DOHH2 (cell line): Measurements from ENCODE around the gene NETO2.
"Not testable (repeated sequence)": the region's sequence is repeated elsewhere in the genome, so short reads cannot be mapped to it uniquely, and the experiment has no call there.

Source experiments
- H3F3A ChIP-seq: fragments of 200-600 bp; sonication (generic), shearing (Covaris generic); 2 replicates; pipeline ENCODE4 v1.6.0; 2016; ENCODE audit warnings: antibody characterized with exemption, mild to moderate bottlenecking; ENCODE audit not compliant: control insufficient read depth, insufficient read depth
- H3K27ac ChIP-seq: fragments of 200-600 bp; sonication (generic); 2 replicates; pipeline ENCODE4 v1.5.1; 2014; ENCODE audit warnings: low read depth, mild to moderate bottlenecking, low read length, moderate library complexity
- H3K27me3 ChIP-seq: fragments of 200-600 bp; sonication (generic); 2 replicates; pipeline ENCODE4 v1.6.1; 2014; ENCODE audit warnings: mild to moderate bottlenecking, low read length, mixed read lengths; ENCODE audit not compliant: control insufficient read depth
- H3K36me3 ChIP-seq: fragments of 200-600 bp; sonication (generic); 2 replicates; pipeline ENCODE4 v1.6.1; 2014; ENCODE audit warnings: mild to moderate bottlenecking, low read length, moderate library complexity, mixed read lengths; ENCODE audit not compliant: control insufficient read depth
- H3K4me1 ChIP-seq: fragments of 200-600 bp; sonication (generic); 2 replicates; pipeline ENCODE4 v1.6.1; 2014; ENCODE audit warnings: mild to moderate bottlenecking, low read length, mixed read lengths; ENCODE audit not compliant: control insufficient read depth
- H3K4me2 ChIP-seq: fragments of 200-600 bp; sonication (generic); 2 replicates; pipeline ENCODE4 v1.6.0; 2014; ENCODE audit warnings: mild to moderate bottlenecking, low read length, moderate library complexity
- H3K4me3 ChIP-seq: fragments of 200-600 bp; sonication (generic); 2 replicates; pipeline ENCODE4 v1.5.1; 2014; ENCODE audit warnings: mild to moderate bottlenecking, low read length, mixed read lengths
- H3K79me2 ChIP-seq: fragments of 200-600 bp; sonication (generic); 2 replicates; pipeline ENCODE4 v1.6.1; 2014; ENCODE audit warnings: mild to moderate bottlenecking, low read length, mixed read lengths; ENCODE audit not compliant: control insufficient read depth
- H3K9me2 ChIP-seq: fragments of 200-600 bp; sonication (generic); replicated peaks from 2 replicates; pipeline ENCODE4 v1.6.1; 2014; ENCODE audit warnings: mild to moderate bottlenecking, low read length, mixed read lengths; ENCODE audit not compliant: control insufficient read depth
- H3K9me3 ChIP-seq: fragments of 200-600 bp; sonication (generic); 2 replicates; pipeline ENCODE4 v1.6.1; 2014; ENCODE audit warnings: antibody characterized with exemption, low read length, mixed read lengths; ENCODE audit not compliant: control insufficient read depth, insufficient read depth
- H4K20me1 ChIP-seq: fragments of 200-600 bp; sonication (generic); 2 replicates; pipeline ENCODE4 v1.6.0; 2014; ENCODE audit warnings: low read depth, mild to moderate bottlenecking, antibody characterized with exemption, low read length, moderate library complexity; ENCODE audit not compliant: control insufficient read depth, insufficient read depth
- CTCF ChIP-seq: fragments of 200-600 bp; sonication (generic); IDR thresholded peaks from one replicate; pipeline ENCODE4 v1.5.1; 2014; ENCODE audit warnings: antibody characterized with exemption, mild to moderate bottlenecking, low read depth, low read length; ENCODE audit not compliant: poor library complexity, severe bottlenecking
- EZH2phosphoT487 ChIP-seq: fragments of 200-600 bp; sonication (generic); IDR thresholded peaks from 2 replicates; pipeline ENCODE4 v1.6.1; 2017; ENCODE audit warnings: borderline replicate concordance, mild to moderate bottlenecking, antibody characterized with exemption, low read length, moderate library complexity, mixed read lengths

NETO2 gene

DNA sequence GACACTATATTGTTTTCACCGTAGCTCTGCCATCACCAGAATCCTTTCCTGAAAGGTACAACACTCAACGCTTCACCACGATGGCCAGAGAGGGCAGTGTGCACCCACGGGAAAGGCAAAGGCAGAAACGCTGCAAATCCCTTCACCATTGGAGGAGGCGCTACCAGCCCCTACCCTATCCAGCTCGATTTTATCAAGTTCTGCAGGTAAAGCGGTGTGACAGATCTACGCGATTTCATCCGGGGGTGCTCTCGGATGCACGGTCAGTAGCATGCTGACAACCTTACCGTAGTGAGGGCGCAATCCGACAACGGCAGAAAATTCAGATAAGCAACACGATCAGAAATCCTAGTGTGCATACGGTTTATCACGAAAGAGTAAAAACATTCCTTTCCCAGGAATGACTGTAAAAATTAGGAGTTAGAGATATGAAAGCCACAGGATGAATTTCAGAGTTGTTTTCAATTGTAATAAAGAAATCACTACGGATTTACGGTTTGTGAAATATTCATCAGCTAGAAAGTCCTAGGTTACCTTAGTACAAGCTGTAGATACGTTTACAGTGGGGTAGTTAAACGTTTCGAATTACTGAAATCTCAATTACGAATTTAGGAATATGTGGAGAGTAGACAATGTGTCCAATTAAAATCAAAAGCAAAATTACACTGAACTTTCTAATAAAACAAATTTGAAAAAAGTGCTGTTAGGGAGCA, 1.8 kb downstream of the NETO2 start:
- Histone ChIP-seq H3K79me2 (peaks cover 62% of the 10 kb centered on the region), H4K20me1 (0 out of 2 replicates have a peak, but pooled peaks cover 2% of the 10 kb centered on the region), H3K4me1 (peaks cover 19% of the 10 kb centered on the region), H3F3A (peaks cover 6% of the 10 kb centered on the region; the same call in 1 of the 2 replicates), H3K27me3 (peaks cover 11% of the 10 kb centered on the region), H3K4me2 (peak overlapping the region; percentile 78), H3K9me3 (no peaks in the 10 kb centered on the region), H3K4me3 (peak overlapping the region; percentile 72), H3K36me3 (no peaks in the 10 kb centered on the region), H3K27ac (no peak overlapping the region; the same call in 1 of the 2 replicates), H3K9me2 (no peaks in the 10 kb centered on the region)
- TF ChIP-seq EZH2phosphoT487 (no peak), CTCF (peak; percentile 97)

DNA sequence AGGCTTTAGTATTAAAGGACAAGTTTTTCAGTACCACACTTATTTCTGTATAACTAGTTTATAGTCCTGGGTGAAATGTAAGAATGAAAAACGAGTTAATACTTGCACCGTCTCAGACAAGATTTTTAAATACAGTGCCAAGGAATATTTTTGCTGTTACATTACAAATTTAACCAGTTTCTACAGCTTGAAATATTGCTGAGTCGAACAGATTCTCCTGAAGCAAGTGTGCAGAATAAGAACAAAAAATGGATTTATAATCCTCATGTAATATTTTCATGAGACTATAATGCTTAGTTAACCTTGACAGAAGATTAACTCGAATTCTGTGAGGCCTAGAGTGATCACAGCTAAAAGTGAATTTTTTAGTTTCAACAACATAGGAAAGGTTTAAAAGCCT, 3.1 kb downstream of the NETO2 start:
- TF ChIP-seq EZH2phosphoT487 (no peak), CTCF (no peak)
- H4K20me1 ChIP-seq: 0 out of 2 replicates have a peak, but pooled peaks cover 2% of the 10 kb centered on the region
- H3K4me1 ChIP-seq: peaks cover 19% of the 10 kb centered on the region
- H3K27ac ChIP-seq: no peak overlapping the region
- peaks cover 6% of the 10 kb centered on the region; the same call in 1 of the 2 replicates for H3F3A ChIP-seq
- H3K27me3 ChIP-seq: peaks cover 11% of the 10 kb centered on the region
- no peak overlapping the region for H3K4me3 ChIP-seq
- no peaks in the 10 kb centered on the region for H3K9me2 ChIP-seq
- H3K36me3 ChIP-seq: no peaks in the 10 kb centered on the region
- H3K9me3 ChIP-seq: no peaks in the 10 kb centered on the region
- no peak overlapping the region for H3K4me2 ChIP-seq
- H3K79me2 ChIP-seq: peaks cover 74% of the 10 kb centered on the region

- Histone ChIP-seq H3F3A (peaks cover 6% of the 10 kb centered on the region; the same call in 1 of the 2 replicates), H3K27ac (no peak overlapping the region), H3K4me3 (no peak overlapping the region), H3K36me3 (no peaks in the 10 kb centered on the region), H3K27me3 (peaks cover 6% of the 10 kb centered on the region), H3K4me1 (peaks cover 19% of the 10 kb centered on the region), H4K20me1 (peaks cover 2% of the 10 kb centered on the region; the same call in 1 of the 2 replicates), H3K79me2 (peaks cover 84% of the 10 kb centered on the region), H3K9me2 (no peaks in the 10 kb centered on the region), H3K9me3 (no peaks in the 10 kb centered on the region), H3K4me2 (no peak overlapping the region)
- TF ChIP-seq EZH2phosphoT487: no peak
- no peak for TF ChIP-seq CTCF
Measured at GRCh38 chr16:47139561-47140185, 4.1 kb downstream of the NETO2 start.

- not testable (repeated sequence) for H3K27ac ChIP-seq, H3K9me3 ChIP-seq, H3K4me3 ChIP-seq, H4K20me1 ChIP-seq, H3K27me3 ChIP-seq, H3F3A ChIP-seq, H3K36me3 ChIP-seq, H3K4me2 ChIP-seq, H3K9me2 ChIP-seq
- Histone ChIP-seq H3K79me2 (peaks cover 97% of the 10 kb centered on the region), H3K4me1 (peaks cover 14% of the 10 kb centered on the region)
Measured at GRCh38 chr16:47137925-47138324, 5.8 kb downstream of the NETO2 start.
